Nephron (organoid): ENCODE measurements around the gene ZNF709.
"Not testable (repeated sequence)": the region's sequence is repeated elsewhere in the genome, so short reads cannot be mapped to it uniquely, and the experiment has no call there.

Experiments
- H3K27ac Mint-ChIP-seq, 3 experiments: 2 replicates each; pipeline ENCODE4 v1.8.0; 2020; ENCODE audit warnings: mixed read lengths in 3 of 3, mild to moderate bottlenecking in 2 of 3, moderate library complexity in 1 of 3
- H3K27me3 Mint-ChIP-seq: 2 replicates; pipeline ENCODE4 v1.8.0; 2021; ENCODE audit warnings: low read depth, mild to moderate bottlenecking, moderate library complexity, mixed read lengths
- H3K36me3 Mint-ChIP-seq: 2 replicates; pipeline ENCODE4 v1.8.0; 2020; ENCODE audit warnings: low read depth, mixed read lengths
- H3K4me1 Mint-ChIP-seq: 2 replicates; pipeline ENCODE4 v1.8.0; 2020; ENCODE audit warnings: mixed read lengths
- H3K4me3 Mint-ChIP-seq, 3 experiments: 2 replicates each; pipeline ENCODE4 v1.8.0; 2020; ENCODE audit warnings: mild to moderate bottlenecking in 3 of 3, mixed read lengths in 3 of 3, moderate library complexity in 2 of 3
- H3K9me3 Mint-ChIP-seq: 2 replicates; pipeline ENCODE4 v1.8.0; 2020; ENCODE audit warnings: mixed read lengths
- CTCF ChIP-seq, 3 experiments: fragments of 200-600 bp; sonication (generic); IDR thresholded peaks; one replicate each; pipeline ENCODE4 v1.5.0; 2021; ENCODE audit warnings: antibody characterized with exemption in 3 of 3; ENCODE audit not compliant: unreplicated experiment in 3 of 3

Gene ZNF709

GRCh38 chr19:12497032-12497431 lies 12.4 kb upstream of the ZNF709 start:
- no peak for TF ChIP-seq CTCF (IDR thresholded peaks at IDR 0.05; ENCODE audit: unreplicated experiment in 3 of 3)
- H3K27me3 Mint-ChIP-seq = no peaks in the 10 kb centered on the region
- H3K4me3 Mint-ChIP-seq = peak overlapping the region in 2 of 3 experiments; percentile 47 to 52
- peaks cover 5% of the 10 kb centered on the region for H3K4me1 Mint-ChIP-seq
- peaks cover under 1% of the 10 kb centered on the region for H3K36me3 Mint-ChIP-seq
- no peak overlapping the region for H3K27ac Mint-ChIP-seq
- peaks cover 2% of the 10 kb centered on the region for H3K9me3 Mint-ChIP-seq

GRCh38 chr19:12496480-12496879 lies 11.9 kb upstream of the ZNF709 start:
- peak overlapping the region; percentile 12 to 95 (median 93) for H3K4me3 Mint-ChIP-seq
- peaks cover 5% of the 10 kb centered on the region for H3K4me1 Mint-ChIP-seq
- no peak overlapping the region for H3K27ac Mint-ChIP-seq
- no peaks in the 10 kb centered on the region for H3K36me3 Mint-ChIP-seq
- H3K27me3 Mint-ChIP-seq = no peaks in the 10 kb centered on the region
- peaks cover 2% of the 10 kb centered on the region for H3K9me3 Mint-ChIP-seq
- no peak for TF ChIP-seq CTCF (IDR thresholded peaks at IDR 0.05; ENCODE audit: unreplicated experiment in 3 of 3)

GRCh38 chr19:12495002-12495802 lies 10.6 kb upstream of the ZNF709 start:
- Mint-ChIP-seq H3K27me3 (no peaks in the 10 kb centered on the region), H3K27ac (peak overlapping the region; percentile 42 to 89 (median 81)), H3K4me1 (peaks cover 5% of the 10 kb centered on the region), H3K9me3 (peaks cover 2% of the 10 kb centered on the region), H3K36me3 (no peaks in the 10 kb centered on the region), H3K4me3 (peak overlapping the region; percentile 90 to 95 (median 93))
- peak; percentile 24 to 42 (median 40) for TF ChIP-seq CTCF (IDR thresholded peaks at IDR 0.05; ENCODE audit: unreplicated experiment in 3 of 3)

- H3K36me3 Mint-ChIP-seq = no peaks in the 10 kb centered on the region
- H3K4me3 Mint-ChIP-seq = peak overlapping the region; percentile 42 to 65 (median 64)
- H3K4me1 Mint-ChIP-seq = peaks cover 5% of the 10 kb centered on the region
- TF ChIP-seq CTCF (IDR thresholded peaks at IDR 0.05; ENCODE audit: unreplicated experiment in 3 of 3) = no peak
- peak overlapping the region in 1 of 3 experiments; percentile 35 for H3K27ac Mint-ChIP-seq
- no peaks in the 10 kb centered on the region for H3K27me3 Mint-ChIP-seq
- peaks cover 2% of the 10 kb centered on the region for H3K9me3 Mint-ChIP-seq
Observed at GRCh38 chr19:12494260-12494860, 9.7 kb upstream of the ZNF709 start.

GRCh38 chr19:12486265-12486783 lies 1.7 kb upstream of the ZNF709 start:
- not testable (repeated sequence) for H3K27me3 Mint-ChIP-seq

GRCh38 chr19:12485571-12485970 lies 955 bp upstream of the ZNF709 start:
- peak overlapping the region in 2 of 3 experiments; percentile 94 to 98 for H3K27ac Mint-ChIP-seq
- H3K4me3 Mint-ChIP-seq = peak overlapping the region; percentile 92 to 97 (median 96)
- H3K27me3 Mint-ChIP-seq = no peaks in the 10 kb centered on the region
- no peak for TF ChIP-seq CTCF (IDR thresholded peaks at IDR 0.05; ENCODE audit: unreplicated experiment in 3 of 3)
- peaks cover 19% of the 10 kb centered on the region for H3K36me3 Mint-ChIP-seq
- peaks cover 11% of the 10 kb centered on the region for H3K9me3 Mint-ChIP-seq
- H3K4me1 Mint-ChIP-seq = peaks cover 26% of the 10 kb centered on the region

More at GRCh38 chr19:12486265-12486783, 1.7 kb upstream of the ZNF709 start:
- peak overlapping the region in 2 of 3 experiments; percentile 47 to 48 for H3K27ac Mint-ChIP-seq
- peaks cover 11% of the 10 kb centered on the region for H3K9me3 Mint-ChIP-seq
- peak overlapping the region; percentile 59 to 79 (median 66) for H3K4me3 Mint-ChIP-seq
- H3K36me3 Mint-ChIP-seq = peaks cover 18% of the 10 kb centered on the region
- peaks cover 26% of the 10 kb centered on the region for H3K4me1 Mint-ChIP-seq
